Endodermal cell (in vitro differentiated cells): ENCODE measurements around the gene RYR2. TPM values are rescaled to one million over a fixed set of nuclear protein-coding genes. Genes with fewer than 3 reads are reported as not detected.

Source experiments
- DNase-seq: peaks from one replicate; pipeline ENCODE4 v3.0.0-alpha.2; 2017
- H3K27ac ChIP-seq: 2 replicates; pipeline ENCODE4 v1.5.1; 2013; ENCODE audit warnings: mild to moderate bottlenecking, low read depth, low read length, moderate library complexity
- H3K27me3 ChIP-seq: 2 replicates; pipeline ENCODE4 v1.6.1; 2013; ENCODE audit warnings: mild to moderate bottlenecking, low read length, moderate library complexity; ENCODE audit not compliant: insufficient read depth, control insufficient read depth, poor library complexity, severe bottlenecking
- H3K36me3 ChIP-seq: 2 replicates; pipeline ENCODE4 v1.7.0; 2013; ENCODE audit warnings: mild to moderate bottlenecking, low read length, moderate library complexity; ENCODE audit not compliant: control insufficient read depth, insufficient read depth
- H3K4me1 ChIP-seq: one replicate; pipeline ENCODE4 v1.7.0; 2013; ENCODE audit warnings: low read length; ENCODE audit not compliant: control insufficient read depth, insufficient read depth
- H3K4me3 ChIP-seq: 2 replicates; pipeline ENCODE4 v1.5.1; 2013; ENCODE audit warnings: mild to moderate bottlenecking, low read length, moderate library complexity
- H3K9ac ChIP-seq: 2 replicates; pipeline ENCODE4 v1.6.1; 2013; ENCODE audit warnings: mild to moderate bottlenecking, low read length, moderate library complexity; ENCODE audit not compliant: poor library complexity, severe bottlenecking; ENCODE audit errors: extremely low read depth
- H3K9me3 ChIP-seq: 2 replicates; pipeline ENCODE4 v1.6.1; 2013; ENCODE audit warnings: mild to moderate bottlenecking, low read length, moderate library complexity; ENCODE audit not compliant: control insufficient read depth
- H3K27ac Mint-ChIP-seq: 2 replicates; pipeline ENCODE4 v1.8.0; 2020; ENCODE audit warnings: mixed read lengths
- H3K27me3 Mint-ChIP-seq: 2 replicates; pipeline ENCODE4 v1.8.0; 2021; ENCODE audit warnings: mild to moderate bottlenecking, mixed read lengths; ENCODE audit not compliant: insufficient read depth
- H3K36me3 Mint-ChIP-seq: 2 replicates; pipeline ENCODE4 v1.8.0; 2020; ENCODE audit warnings: low read depth, mixed read lengths
- H3K4me1 Mint-ChIP-seq: 2 replicates; pipeline ENCODE4 v1.8.0; 2020; ENCODE audit warnings: mixed read lengths
- H3K4me3 Mint-ChIP-seq: 2 replicates; pipeline ENCODE4 v1.8.0; 2020; ENCODE audit warnings: mild to moderate bottlenecking, moderate library complexity, mixed read lengths
- H3K9me3 Mint-ChIP-seq: 2 replicates; pipeline ENCODE4 v1.8.0; 2020; ENCODE audit warnings: mild to moderate bottlenecking, mixed read lengths
- WGBS, 2 experiments: methylation state at CpG; one replicate each; pipeline versions ENCODE4 v1.1.5 to v1.1.7; 2013; ENCODE audit warnings: missing lambda C conversion rate in 2 of 2, mixed read lengths in 1 of 2; ENCODE audit not compliant: insufficient coverage in 1 of 2, insufficient read length in 1 of 2; 5-methylcytosine and 5-hydroxymethylcytosine counted together
- total RNA-seq, 2 donors: library from RNA; stranded (reverse); fragmentation: NEBNext Ultra II Directional in 1 of 2; extraction: Animal tissue kit (Norgen Biotek cat#: 25700) in 1 of 2; gene quantifications; 2 replicates in 1 of 2; 3 replicates in 1 of 2; pipeline ENCODE4 v1.2.1, GENCODE V29; 2021
- TF ChIP-seq, protein P1 (sequence below): fragments of 200-600 bp; sonication (generic); conservative IDR thresholded peaks from 2 replicates; pipeline ENCODE4 v1.5.0; 2021; ENCODE audit warnings: antibody characterized with exemption, mild to moderate bottlenecking

Gene RYR2
- total RNA-seq, 2 donors from 2014 or later: 0.95 to 2.4 TPM

DNA sequence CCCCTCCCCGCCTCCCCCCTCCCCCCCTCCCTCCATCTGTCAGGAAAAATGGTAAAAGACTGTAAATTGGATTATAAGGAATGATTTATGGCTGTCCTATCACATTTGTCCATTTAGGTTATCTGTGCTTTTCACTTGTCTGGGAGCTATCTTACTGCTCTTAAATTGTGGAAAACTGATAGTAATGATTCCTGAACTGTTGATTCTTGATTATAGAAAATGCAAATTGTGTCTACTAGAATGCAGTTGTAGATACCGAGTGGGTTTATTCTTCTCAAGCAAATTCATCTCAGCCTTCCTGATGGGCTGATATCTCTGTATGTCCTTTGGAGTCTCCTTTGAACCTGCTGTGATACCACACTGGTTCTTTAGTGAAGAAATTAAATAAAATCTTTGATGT is 12.3 kb downstream of the RYR2 start:
- H3K9ac ChIP-seq: no peak overlapping the region
- H3K4me1 ChIP-seq: no peaks in the 10 kb centered on the region
- H3K36me3 Mint-ChIP-seq: no peaks in the 10 kb centered on the region
- 85% methylated on average over 1 of the region's 2 CpGs; no CpG with 5 or more reads in 1 of the 2 experiments for WGBS, 2 experiments
- H3K4me1 Mint-ChIP-seq: peaks cover 17% of the 10 kb centered on the region
- H3K27ac ChIP-seq: no peak overlapping the region
- H3K27me3 Mint-ChIP-seq: peaks cover 6% of the 10 kb centered on the region
- no peaks in the 10 kb centered on the region for H3K9me3 ChIP-seq
- DNase-seq: no peak
- TF ChIP-seq, protein P1, sequence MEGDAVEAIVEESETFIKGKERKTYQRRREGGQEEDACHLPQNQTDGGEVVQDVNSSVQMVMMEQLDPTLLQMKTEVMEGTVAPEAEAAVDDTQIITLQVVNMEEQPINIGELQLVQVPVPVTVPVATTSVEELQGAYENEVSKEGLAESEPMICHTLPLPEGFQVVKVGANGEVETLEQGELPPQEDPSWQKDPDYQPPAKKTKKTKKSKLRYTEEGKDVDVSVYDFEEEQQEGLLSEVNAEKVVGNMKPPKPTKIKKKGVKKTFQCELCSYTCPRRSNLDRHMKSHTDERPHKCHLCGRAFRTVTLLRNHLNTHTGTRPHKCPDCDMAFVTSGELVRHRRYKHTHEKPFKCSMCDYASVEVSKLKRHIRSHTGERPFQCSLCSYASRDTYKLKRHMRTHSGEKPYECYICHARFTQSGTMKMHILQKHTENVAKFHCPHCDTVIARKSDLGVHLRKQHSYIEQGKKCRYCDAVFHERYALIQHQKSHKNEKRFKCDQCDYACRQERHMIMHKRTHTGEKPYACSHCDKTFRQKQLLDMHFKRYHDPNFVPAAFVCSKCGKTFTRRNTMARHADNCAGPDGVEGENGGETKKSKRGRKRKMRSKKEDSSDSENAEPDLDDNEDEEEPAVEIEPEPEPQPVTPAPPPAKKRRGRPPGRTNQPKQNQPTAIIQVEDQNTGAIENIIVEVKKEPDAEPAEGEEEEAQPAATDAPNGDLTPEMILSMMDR: no peak
- H3K27ac Mint-ChIP-seq: no peak overlapping the region
- no peak overlapping the region for H3K4me3 Mint-ChIP-seq
- H3K27me3 ChIP-seq: no peaks in the 10 kb centered on the region
- no peak overlapping the region for H3K4me3 ChIP-seq
- H3K9me3 Mint-ChIP-seq: no peaks in the 10 kb centered on the region
- H3K36me3 ChIP-seq: no peaks in the 10 kb centered on the region

DNA sequence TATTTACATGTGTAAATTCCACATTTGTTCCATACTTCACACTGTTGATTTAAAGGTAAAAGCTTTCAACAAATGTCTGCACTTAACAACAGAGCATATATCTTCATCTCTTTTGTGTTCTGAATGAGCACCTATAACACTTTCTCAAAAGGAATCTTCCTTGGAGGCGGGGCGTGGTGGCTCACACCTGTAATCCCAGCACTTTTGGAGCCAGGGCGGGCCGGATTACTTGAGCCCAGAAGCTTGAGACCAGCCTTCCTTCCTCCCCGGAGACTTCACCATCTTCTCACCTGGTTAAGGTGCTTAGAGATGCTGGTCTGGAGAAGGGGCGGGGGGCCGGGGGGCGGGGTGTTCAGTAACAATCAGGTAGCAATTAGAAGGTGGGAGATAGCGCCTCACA is 16.5 kb downstream of the RYR2 start:
- Histone ChIP-seq H3K27ac (no peak overlapping the region), H3K4me3 (no peak overlapping the region), H3K27me3 (no peaks in the 10 kb centered on the region), H3K9ac (no peak overlapping the region), H3K9me3 (no peaks in the 10 kb centered on the region), H3K4me1 (peaks cover 3% of the 10 kb centered on the region), H3K36me3 (no peaks in the 10 kb centered on the region)
- H3K36me3 Mint-ChIP-seq: no peaks in the 10 kb centered on the region
- DNase-seq: peak; percentile 71
- no peak overlapping the region for H3K4me3 Mint-ChIP-seq
- TF ChIP-seq, protein P1: no peak
- WGBS, 2 experiments: 74 to 100% methylated on average over 2 to 6 of the region's 9 CpGs
- H3K27ac Mint-ChIP-seq: no peak overlapping the region
- H3K27me3 Mint-ChIP-seq: peaks cover 4% of the 10 kb centered on the region
- H3K9me3 Mint-ChIP-seq: no peaks in the 10 kb centered on the region
- H3K4me1 Mint-ChIP-seq: peaks cover 18% of the 10 kb centered on the region

DNA sequence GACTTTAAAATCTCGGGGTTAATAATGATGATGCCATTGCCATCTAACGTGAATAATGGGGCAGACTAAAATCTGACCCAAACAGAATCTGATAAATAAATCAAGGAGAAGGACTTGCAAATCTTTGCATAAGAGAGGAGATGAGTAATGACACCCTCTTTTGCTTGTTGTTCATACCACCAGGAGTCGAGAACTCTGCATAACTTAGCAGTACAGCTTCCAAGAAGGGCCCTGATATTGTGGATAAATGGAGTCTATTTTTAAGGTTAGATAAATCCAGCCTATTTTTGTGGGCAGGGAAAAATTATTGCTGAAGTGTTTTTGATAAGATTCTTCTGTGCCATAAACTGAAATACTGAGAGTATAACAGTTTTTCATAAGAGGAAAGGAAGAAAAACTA is 17.3 kb downstream of the RYR2 start:
- Mint-ChIP-seq H3K4me3 (no peak overlapping the region), H3K9me3 (no peaks in the 10 kb centered on the region), H3K27ac (no peak overlapping the region), H3K27me3 (peaks cover 2% of the 10 kb centered on the region), H3K4me1 (peaks cover 23% of the 10 kb centered on the region), H3K36me3 (no peaks in the 10 kb centered on the region)
- Histone ChIP-seq H3K36me3 (no peaks in the 10 kb centered on the region), H3K27ac (no peak overlapping the region), H3K9me3 (no peaks in the 10 kb centered on the region), H3K27me3 (no peaks in the 10 kb centered on the region), H3K9ac (no peak overlapping the region), H3K4me3 (no peak overlapping the region), H3K4me1 (peaks cover 3% of the 10 kb centered on the region)
- 79 to 83% methylated on average over 3 of the region's 3 CpGs for WGBS, 2 experiments
- DNase-seq: no peak
- TF ChIP-seq, protein P1: no peak
